Measurements from ENCODE around the gene SERTAD2. TPM values are rescaled to one million over a fixed set of nuclear protein-coding genes. Genes with fewer than 3 reads are reported as not detected.
A peak's percentile ranks its signal among the peaks of the same experiment; 100 is the strongest.

The SERTAD2 gene
- total RNA-seq, 4 donors from 2014 or later = 19.5 to 54.0 (median 20.8) TPM

GRCh38 chr2:64606479-64607363, 47.0 kb downstream of the SERTAD2 start:
- TF ChIP-seq CTCF (IDR thresholded peaks at IDR 0.05) (peak in 1 of 6 experiments; percentile 2), POLR2A (IDR thresholded peaks at IDR 0.05) (peak in 3 of 4 donors; percentile 26 to 73 (median 50))
- DNase-seq = peak; percentile 61
- Histone ChIP-seq H3K27me3 (no peaks in the 10 kb centered on the region), H3K4me1 (peaks cover 21 to 58% (median 44%) of the 10 kb centered on the region in 3 donors), H3K9me3 (no peaks in the 10 kb centered on the region), H3K27ac (peak overlapping the region; percentile 78 to 96 (median 91)), H3K4me3 (peak overlapping the region; percentile 10 to 44 (median 32)), H3K36me3 (no peaks in the 10 kb centered on the region)
- intact Hi-C loops (cut with DNase I) = no loop called here
- 24 to 34% methylated on average over 14 to 15 of the region's 21 CpGs for WGBS, 2 donors

- H3K4me1 ChIP-seq = peaks cover 21 to 58% (median 44%) of the 10 kb centered on the region in 3 donors
- intact Hi-C loops (cut with DNase I) = no loop called here
- peak overlapping the region; percentile 78 to 96 (median 91) for H3K27ac ChIP-seq
Observed at GRCh38 chr2:64605991-64606478, 47.7 kb downstream of the SERTAD2 start.

DNA sequence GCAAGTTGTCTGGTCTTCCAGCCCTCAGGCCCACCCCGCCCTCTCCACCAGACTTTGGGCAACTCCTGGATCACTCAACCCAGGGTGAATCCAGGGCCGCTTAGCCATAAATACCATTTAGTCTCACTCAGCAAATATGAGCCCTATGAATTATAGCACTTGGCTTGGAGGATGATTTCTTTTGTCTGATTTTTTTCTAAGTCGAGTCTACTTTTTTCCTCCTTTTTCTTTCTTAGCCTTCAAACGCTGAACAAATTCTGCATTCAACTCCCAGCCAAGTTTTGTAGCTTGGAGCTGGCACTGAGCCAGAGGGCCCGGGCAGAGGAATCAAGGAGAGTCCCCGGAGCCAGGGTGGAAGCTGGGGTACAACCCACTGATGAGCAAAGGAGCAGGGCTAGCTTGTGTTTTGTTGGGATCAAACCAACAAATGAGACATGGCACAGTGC, 48.7 kb downstream of the SERTAD2 start:
- H3K9me3 ChIP-seq = no peaks in the 10 kb centered on the region
- H3K4me1 ChIP-seq = peaks cover 21 to 61% (median 44%) of the 10 kb centered on the region in 3 donors
- no peak for DNase-seq
- no peak for TF ChIP-seq POLR2A (IDR thresholded peaks at IDR 0.05)
- TF ChIP-seq CTCF (IDR thresholded peaks at IDR 0.05) = no peak
- H3K4me3 ChIP-seq = no peak overlapping the region
- H3K27ac ChIP-seq = peak overlapping the region; percentile 7 to 96 (median 91)
- 25 to 32% methylated on average over 6 of the region's 6 CpGs for WGBS, 2 donors
- H3K36me3 ChIP-seq = no peaks in the 10 kb centered on the region
- intact Hi-C loops (cut with DNase I) = no loop called here
- no peaks in the 10 kb centered on the region for H3K27me3 ChIP-seq

More at GRCh38 chr2:64605991-64606478, 47.7 kb downstream of the SERTAD2 start:
- DNase-seq = no peak
- no peaks in the 10 kb centered on the region for H3K36me3 ChIP-seq
- no peaks in the 10 kb centered on the region for H3K27me3 ChIP-seq
- TF ChIP-seq CTCF (IDR thresholded peaks at IDR 0.05) = no peak
- TF ChIP-seq POLR2A (IDR thresholded peaks at IDR 0.05) = peak in 1 of 4 donors; percentile 40
- 67 to 78% methylated on average over 3 to 5 of the region's 5 CpGs for WGBS, 2 donors
- H3K4me3 ChIP-seq = peak overlapping the region in 1 of 4 donors; percentile 44
- H3K9me3 ChIP-seq = no peaks in the 10 kb centered on the region

GRCh38 chr2:64604155-64604554, 49.6 kb downstream of the SERTAD2 start:
- Histone ChIP-seq H3K4me1 (peaks cover 24 to 60% (median 40%) of the 10 kb centered on the region in 3 donors), H3K4me3 (no peak overlapping the region), H3K27ac (no peak overlapping the region), H3K27me3 (no peaks in the 10 kb centered on the region), H3K9me3 (no peaks in the 10 kb centered on the region), H3K36me3 (no peaks in the 10 kb centered on the region)
- TF ChIP-seq CTCF (IDR thresholded peaks at IDR 0.05) (no peak), POLR2A (IDR thresholded peaks at IDR 0.05) (no peak)
- WGBS, 2 donors = 82 to 88% methylated on average over 2 of the region's 2 CpGs
- no peak for DNase-seq
- intact Hi-C loops (cut with DNase I) = no loop called here

DNA sequence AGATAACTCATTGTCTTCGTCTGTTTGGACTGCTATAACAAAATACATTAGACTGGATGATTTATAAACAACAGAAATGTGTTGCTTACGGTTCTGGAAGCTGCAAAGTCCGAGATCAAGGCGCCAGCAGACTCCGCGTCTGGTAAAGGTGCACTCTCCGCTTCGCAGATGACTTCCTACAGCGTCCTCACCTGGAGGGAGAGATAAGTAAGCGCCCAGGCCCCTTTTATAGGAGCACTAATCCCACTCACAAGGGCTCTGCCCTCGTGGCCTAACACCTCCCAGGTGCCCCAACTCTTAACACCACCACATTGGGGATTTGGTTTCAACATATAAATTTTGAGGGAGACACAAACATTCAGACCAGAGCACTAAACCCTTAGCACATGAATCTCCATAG, 51.3 kb downstream of the SERTAD2 start:
- DNase-seq = no peak
- Histone ChIP-seq H3K4me3 (no peak overlapping the region), H3K4me1 (peaks cover 14 to 43% (median 25%) of the 10 kb centered on the region in 3 donors), H3K27me3 (no peaks in the 10 kb centered on the region), H3K27ac (no peak overlapping the region), H3K36me3 (no peaks in the 10 kb centered on the region), H3K9me3 (no peaks in the 10 kb centered on the region)
- no peak for TF ChIP-seq POLR2A (IDR thresholded peaks at IDR 0.05)
- no peak for TF ChIP-seq CTCF (IDR thresholded peaks at IDR 0.05)
- WGBS, 2 donors = 91 to 97% methylated on average over 11 of the region's 11 CpGs
- intact Hi-C loops (cut with DNase I) = no loop called here
